Stimulated activated CD8-positive, alpha-beta memory T cell treated with anti-CD3 and anti-CD28 coated beads, Interleukin-2, amount 100 ng/mL, for 48 hours (primary cell): ENCODE data around the gene C14orf119.

Experiments used
- DNase-seq, 2 donors: peaks; one replicate each; pipeline ENCODE4 v3.0.0-alpha.2; 2020; ENCODE audit warnings: low read depth in 2 of 2

C14orf119 gene

GRCh38 chr14:23148591-23149249 lies 53.4 kb downstream of the C14orf119 start:
- no peak for DNase-seq

- DNase-seq = no peak
These were observed 54.4 kb downstream of the C14orf119 start for GRCh38 chr14:23149745-23150144.
